ENCODE data around the gene NPLOC4.

The NPLOC4 gene
- total RNA-seq: 89.6 to 122 (median 100) reads per million in 3 donors

DNA sequence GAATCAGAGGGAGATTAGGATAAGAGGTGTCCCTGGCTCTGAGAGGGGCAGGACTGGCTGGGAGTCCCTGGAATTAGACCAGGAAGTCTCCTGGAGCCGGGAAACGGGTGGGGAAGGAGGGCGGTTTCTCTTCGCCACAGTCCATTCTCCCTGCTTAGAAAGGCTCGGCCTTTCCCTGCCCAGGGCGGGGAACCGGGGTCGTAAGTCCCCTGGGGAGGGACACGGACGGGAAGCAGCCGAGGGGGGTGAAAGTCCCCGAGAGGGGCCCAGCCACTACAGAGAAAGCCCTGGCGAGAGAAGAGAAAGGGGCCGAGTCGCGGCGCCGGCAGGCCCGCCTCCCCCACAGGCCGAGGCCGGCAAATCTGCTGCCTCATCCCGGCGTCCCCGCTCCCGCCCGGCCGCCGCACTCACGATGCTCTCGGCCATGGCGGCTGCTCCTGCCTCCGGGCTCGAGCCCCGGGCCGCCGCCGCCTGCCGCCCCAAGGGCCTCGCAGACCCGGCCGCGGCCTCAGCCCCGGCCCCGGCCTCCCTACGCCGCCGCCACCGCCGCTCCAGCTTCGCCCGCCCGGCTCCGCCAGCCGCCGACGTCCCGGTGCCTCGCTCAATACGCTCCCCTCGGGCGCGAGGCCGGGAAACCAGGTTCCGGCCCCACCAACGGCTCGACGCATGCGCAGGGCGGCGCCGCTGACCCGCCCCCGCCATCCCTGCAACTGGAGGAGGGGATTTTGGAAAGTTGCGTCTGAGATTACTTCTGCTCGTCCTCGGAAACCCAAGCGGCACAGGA is at the start of gene NPLOC4, which contains the start of gene TSPAN10:
Gene NPLOC4 (minus strand): TSS at position 608 of the 784 bp plus-strand sequence. CDS start 182 bp downstream, at position 426.
Gene TSPAN10 (plus strand): TSS at position 692 of the 784 bp plus-strand sequence. CDS start 5,217 bp downstream, outside the sequence.
- Histone ChIP-seq H3K9me3 (ENCODE audit: control insufficient read depth, low read length) (no peaks in the 10 kb centered on the region), H3K27ac (ENCODE audit: insufficient read depth, low read length, poor library complexity, severe bottlenecking) (peak within 1 kb of the TSS; percentile 70), H3K27me3 (replicated peaks; ENCODE audit: control insufficient read depth, insufficient read depth, low read length, poor library complexity, severe bottlenecking) (no peaks in the 10 kb centered on the region), H3K4me3 (ENCODE audit: insufficient read depth, low read depth, low read length, poor library complexity, severe bottlenecking) (peak within 1 kb of the TSS; percentile 79), H3K36me3 (ENCODE audit: control insufficient read depth, insufficient read depth, low read length) (no peaks in the 10 kb centered on the region), H3K4me1 (ENCODE audit: control insufficient read depth, insufficient read depth, low read length, poor library complexity, severe bottlenecking) (peaks cover 10% of the 10 kb centered on the region)
- peak; percentile 63 to 72 (median 70) for DNase-seq

DNA sequence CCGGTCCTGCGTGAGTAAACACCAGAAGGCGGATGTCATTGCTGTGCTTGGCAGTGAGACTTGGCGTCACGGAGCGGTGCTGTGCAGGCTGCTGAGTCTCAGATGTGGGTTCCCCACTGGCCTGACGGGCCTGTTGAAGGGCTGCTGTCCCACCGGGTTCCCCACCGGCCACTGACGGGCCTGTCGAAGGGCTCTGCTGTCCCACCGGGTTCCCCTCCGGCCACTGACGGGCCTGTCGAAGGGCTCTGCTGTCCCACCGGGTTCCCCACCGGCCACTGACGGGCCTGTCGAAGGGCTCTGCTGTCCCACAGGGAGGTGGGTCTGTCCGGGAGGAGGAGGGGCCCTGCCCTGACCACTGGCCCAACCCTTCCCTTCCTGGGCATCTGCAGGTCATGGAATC is 49.7 kb upstream of the NPLOC4 start:
- Histone ChIP-seq H3K9me3 (ENCODE audit: control insufficient read depth, low read length) (no peaks in the 10 kb centered on the region), H3K27me3 (replicated peaks; ENCODE audit: control insufficient read depth, insufficient read depth, low read length, poor library complexity, severe bottlenecking) (no peaks in the 10 kb centered on the region), H3K4me3 (ENCODE audit: insufficient read depth, low read depth, low read length, poor library complexity, severe bottlenecking) (no peak overlapping the region), H3K36me3 (ENCODE audit: control insufficient read depth, insufficient read depth, low read length) (peaks cover 55% of the 10 kb centered on the region), H3K27ac (ENCODE audit: insufficient read depth, low read length, poor library complexity, severe bottlenecking) (no peak overlapping the region), H3K4me1 (ENCODE audit: control insufficient read depth, insufficient read depth, low read length, poor library complexity, severe bottlenecking) (peaks cover 20% of the 10 kb centered on the region)
- DNase-seq: no peak

DNA sequence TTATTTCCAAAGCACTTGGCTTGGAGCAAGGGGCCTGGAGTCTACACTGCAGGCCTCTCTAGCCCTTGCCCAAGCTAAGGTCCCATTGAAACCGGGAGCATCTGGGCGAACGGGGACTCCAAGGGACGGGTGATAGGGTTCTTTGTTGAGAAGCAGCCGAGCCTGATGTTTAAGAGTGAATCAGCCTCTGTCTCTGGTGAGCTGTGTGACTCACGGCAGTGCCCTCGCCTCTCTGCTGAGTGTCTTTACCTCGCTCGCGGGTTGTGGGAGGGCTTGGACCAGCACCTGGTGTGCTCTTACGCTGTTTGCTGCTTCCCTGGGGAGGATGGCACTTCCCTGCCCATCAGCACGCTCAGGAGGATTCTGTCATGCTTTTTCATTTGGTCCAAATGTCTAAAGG is 48.2 kb upstream of the NPLOC4 start:
- H3K36me3 ChIP-seq (ENCODE audit: control insufficient read depth, insufficient read depth, low read length): peaks cover 41% of the 10 kb centered on the region

DNA sequence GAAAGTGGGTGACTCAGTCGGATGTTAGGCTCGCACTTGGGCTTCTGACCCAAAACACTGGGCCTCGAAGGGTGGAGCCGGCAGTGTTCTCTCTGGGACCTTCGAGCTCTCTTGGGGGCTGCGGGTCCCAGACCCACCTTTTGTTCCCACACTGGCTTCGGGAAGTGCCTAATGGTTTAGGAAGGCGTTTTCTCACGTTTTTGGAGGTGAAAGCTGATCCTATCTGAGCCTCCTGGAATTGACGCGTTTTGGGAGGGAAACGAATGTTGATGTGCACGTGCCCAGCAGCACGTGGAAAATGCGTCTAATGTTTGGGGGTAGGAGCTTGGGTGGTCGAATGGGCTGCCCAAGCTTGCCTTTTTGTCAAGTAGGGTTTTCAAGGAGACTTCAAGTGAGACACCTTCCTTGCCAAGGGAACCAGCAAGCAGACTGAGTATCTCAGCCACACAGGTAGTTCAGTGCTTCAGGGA is 47.6 kb upstream of the NPLOC4 start:
- H3K4me3 ChIP-seq (ENCODE audit: insufficient read depth, low read depth, low read length, poor library complexity, severe bottlenecking): peak overlapping the region; percentile 79
- peaks cover 34% of the 10 kb centered on the region for H3K36me3 ChIP-seq (ENCODE audit: control insufficient read depth, insufficient read depth, low read length)
- no peaks in the 10 kb centered on the region for H3K27me3 ChIP-seq (replicated peaks; ENCODE audit: control insufficient read depth, insufficient read depth, low read length, poor library complexity, severe bottlenecking)
- H3K4me1 ChIP-seq (ENCODE audit: control insufficient read depth, insufficient read depth, low read length, poor library complexity, severe bottlenecking): peaks cover 20% of the 10 kb centered on the region
- no peak for DNase-seq
- peak overlapping the region; percentile 67 for H3K27ac ChIP-seq (ENCODE audit: insufficient read depth, low read length, poor library complexity, severe bottlenecking)
- no peaks in the 10 kb centered on the region for H3K9me3 ChIP-seq (ENCODE audit: control insufficient read depth, low read length)

More for the DNA sequence above, 48.2 kb upstream of the NPLOC4 start:
- no peaks in the 10 kb centered on the region for H3K9me3 ChIP-seq (ENCODE audit: control insufficient read depth, low read length)
- H3K4me3 ChIP-seq (ENCODE audit: insufficient read depth, low read depth, low read length, poor library complexity, severe bottlenecking): peak overlapping the region; percentile 79
- peaks cover 20% of the 10 kb centered on the region for H3K4me1 ChIP-seq (ENCODE audit: control insufficient read depth, insufficient read depth, low read length, poor library complexity, severe bottlenecking)
- no peak for DNase-seq
- peak overlapping the region; percentile 67 for H3K27ac ChIP-seq (ENCODE audit: insufficient read depth, low read length, poor library complexity, severe bottlenecking)
- no peaks in the 10 kb centered on the region for H3K27me3 ChIP-seq (replicated peaks; ENCODE audit: control insufficient read depth, insufficient read depth, low read length, poor library complexity, severe bottlenecking)

DNA sequence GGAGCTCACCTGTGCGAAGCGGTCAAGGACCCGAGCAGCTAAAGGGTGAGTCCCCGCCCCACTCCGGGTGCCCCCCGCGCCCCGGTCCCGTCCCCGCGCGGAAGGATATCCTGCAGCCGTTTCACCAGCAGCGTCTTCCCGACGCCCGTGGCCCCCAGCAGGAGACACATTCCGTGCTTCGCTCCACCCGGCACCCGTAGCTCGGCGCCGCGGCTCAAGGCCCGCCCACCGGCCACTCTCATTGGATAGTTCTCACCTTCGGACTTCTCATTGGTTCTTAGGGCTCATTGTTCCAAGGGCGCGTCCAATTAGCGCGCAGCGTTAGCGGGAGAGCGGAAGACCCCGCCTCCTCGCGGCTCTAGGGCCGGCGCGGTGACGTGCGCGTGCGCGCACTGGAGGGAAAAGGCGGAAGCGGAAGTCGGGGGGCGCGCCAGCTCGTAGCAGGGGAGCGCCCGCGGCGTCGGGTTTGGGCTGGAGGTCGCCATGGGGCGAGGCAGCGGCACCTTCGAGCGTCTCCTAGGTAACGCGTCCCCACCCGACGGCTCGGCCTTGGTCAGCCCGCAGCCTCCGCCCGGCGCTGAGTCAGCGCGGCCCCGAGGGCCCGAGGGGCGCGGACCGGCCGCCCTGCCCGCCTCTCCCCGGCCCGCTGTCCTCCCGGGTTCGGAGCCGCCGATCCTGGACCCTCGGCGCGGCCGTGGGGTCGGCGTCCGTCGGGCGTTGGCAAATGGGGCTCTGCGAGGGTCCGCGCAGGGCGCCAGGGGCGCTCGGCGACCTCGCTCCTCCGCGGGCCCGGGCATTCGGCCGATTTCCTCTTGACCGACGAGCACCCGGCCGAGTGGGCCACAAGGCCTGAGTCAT is 46.9 kb upstream of the NPLOC4 start, which contains the start of the genes ARL16 and HGS:
Gene ARL16 (minus strand): TSS at position 214 of the 858 bp plus-strand sequence. CDS start 44 bp downstream, at position 170.
Gene HGS (plus strand): TSS at position 428 of the 858 bp plus-strand sequence. CDS start 56 bp downstream, at position 484.
- Histone ChIP-seq H3K9me3 (ENCODE audit: control insufficient read depth, low read length) (no peaks in the 10 kb centered on the region), H3K4me3 (ENCODE audit: insufficient read depth, low read depth, low read length, poor library complexity, severe bottlenecking) (peak within 1 kb of the TSS; percentile 79), H3K36me3 (ENCODE audit: control insufficient read depth, insufficient read depth, low read length) (peaks cover 28% of the 10 kb centered on the region), H3K27me3 (replicated peaks; ENCODE audit: control insufficient read depth, insufficient read depth, low read length, poor library complexity, severe bottlenecking) (no peaks in the 10 kb centered on the region), H3K27ac (ENCODE audit: insufficient read depth, low read length, poor library complexity, severe bottlenecking) (peak within 1 kb of the TSS; percentile 67), H3K4me1 (ENCODE audit: control insufficient read depth, insufficient read depth, low read length, poor library complexity, severe bottlenecking) (peaks cover 20% of the 10 kb centered on the region)
- DNase-seq: peak; percentile 95 to 96 (median 95)

DNA sequence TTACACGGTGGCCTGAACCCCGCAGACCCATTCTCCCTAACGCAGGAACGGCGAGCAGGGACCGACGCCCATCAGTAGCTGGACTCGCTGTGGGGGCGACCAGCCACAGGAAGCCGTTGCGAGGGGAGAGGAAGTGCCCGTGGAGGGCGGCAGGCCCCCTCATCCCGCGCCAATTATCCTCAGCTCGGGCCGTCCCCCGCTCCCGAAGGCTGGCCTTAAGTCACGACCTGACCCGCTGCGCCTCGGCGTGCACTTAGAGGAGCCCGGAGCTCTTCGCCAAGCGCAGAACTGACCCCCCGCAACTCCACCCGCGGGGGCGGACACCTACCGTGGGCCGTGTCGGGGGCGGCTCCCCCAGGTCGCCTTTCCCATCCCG is 46.3 kb upstream of the NPLOC4 start:
- Histone ChIP-seq H3K4me3 (ENCODE audit: insufficient read depth, low read depth, low read length, poor library complexity, severe bottlenecking) (peak overlapping the region; percentile 79), H3K9me3 (ENCODE audit: control insufficient read depth, low read length) (no peaks in the 10 kb centered on the region), H3K4me1 (ENCODE audit: control insufficient read depth, insufficient read depth, low read length, poor library complexity, severe bottlenecking) (peaks cover 20% of the 10 kb centered on the region), H3K36me3 (ENCODE audit: control insufficient read depth, insufficient read depth, low read length) (peaks cover 22% of the 10 kb centered on the region), H3K27me3 (replicated peaks; ENCODE audit: control insufficient read depth, insufficient read depth, low read length, poor library complexity, severe bottlenecking) (no peaks in the 10 kb centered on the region), H3K27ac (ENCODE audit: insufficient read depth, low read length, poor library complexity, severe bottlenecking) (peak overlapping the region; percentile 67)
- DNase-seq: no peak

DNA sequence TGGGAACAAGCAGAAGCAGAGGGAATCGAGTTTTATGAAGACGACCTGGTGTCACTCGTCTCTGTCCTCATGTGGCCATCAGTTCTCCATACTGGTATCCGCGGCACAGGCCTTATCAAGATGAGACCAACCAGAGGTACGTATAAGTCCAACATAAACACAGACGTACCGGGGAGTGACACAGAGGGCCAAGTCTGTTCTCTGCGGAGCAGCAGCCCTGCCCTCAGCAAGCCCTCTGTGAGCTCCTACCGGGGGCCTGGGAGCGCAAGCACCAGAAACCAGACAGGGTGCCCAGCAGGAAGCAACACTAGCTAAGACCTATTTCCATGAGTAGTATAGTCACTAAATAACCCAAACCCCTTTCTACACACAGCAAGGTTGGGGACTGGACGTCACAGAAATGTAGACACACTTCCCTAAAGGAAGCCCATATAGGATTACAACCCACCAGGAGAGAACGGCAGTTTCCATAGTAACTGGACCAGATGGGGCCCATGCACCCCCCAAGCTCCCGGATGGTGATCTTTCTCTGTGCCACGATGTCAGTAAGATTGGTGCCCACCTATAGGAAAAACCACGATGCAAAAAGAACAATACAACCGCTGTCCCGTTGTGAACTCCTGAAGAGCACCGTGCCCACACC is 45.8 kb upstream of the NPLOC4 start:
- Histone ChIP-seq H3K4me1 (ENCODE audit: control insufficient read depth, insufficient read depth, low read length, poor library complexity, severe bottlenecking) (peaks cover 20% of the 10 kb centered on the region), H3K27me3 (replicated peaks; ENCODE audit: control insufficient read depth, insufficient read depth, low read length, poor library complexity, severe bottlenecking) (no peaks in the 10 kb centered on the region), H3K36me3 (ENCODE audit: control insufficient read depth, insufficient read depth, low read length) (peaks cover 16% of the 10 kb centered on the region), H3K9me3 (ENCODE audit: control insufficient read depth, low read length) (no peaks in the 10 kb centered on the region), H3K4me3 (ENCODE audit: insufficient read depth, low read depth, low read length, poor library complexity, severe bottlenecking) (peak overlapping the region; percentile 79), H3K27ac (ENCODE audit: insufficient read depth, low read length, poor library complexity, severe bottlenecking) (peak overlapping the region; percentile 67)
- no peak for DNase-seq

DNA sequence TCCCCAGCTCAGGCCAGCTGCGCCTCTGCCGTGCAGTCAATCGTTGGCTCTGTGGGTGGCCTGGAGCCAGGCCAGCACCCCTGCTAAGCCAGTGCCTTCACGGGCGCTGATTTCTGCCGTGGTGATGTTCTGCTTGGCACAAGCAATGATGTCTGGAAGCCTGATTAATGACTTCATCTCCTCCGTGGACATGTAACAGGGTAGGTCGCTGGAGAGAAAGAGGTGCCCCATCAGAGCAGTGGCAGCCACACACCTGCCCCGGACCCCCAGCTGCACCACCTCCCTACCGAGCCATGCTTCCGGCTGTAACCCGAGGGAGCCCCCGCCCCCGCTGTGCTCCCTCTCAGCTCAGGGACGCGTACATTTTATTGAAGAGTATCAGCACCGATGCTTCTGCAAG is 44.8 kb upstream of the NPLOC4 start:
- no peak overlapping the region for H3K27ac ChIP-seq (ENCODE audit: insufficient read depth, low read length, poor library complexity, severe bottlenecking)
- H3K9me3 ChIP-seq (ENCODE audit: control insufficient read depth, low read length): no peaks in the 10 kb centered on the region
- H3K4me3 ChIP-seq (ENCODE audit: insufficient read depth, low read depth, low read length, poor library complexity, severe bottlenecking): no peak overlapping the region
- peaks cover 6% of the 10 kb centered on the region for H3K36me3 ChIP-seq (ENCODE audit: control insufficient read depth, insufficient read depth, low read length)
- H3K27me3 ChIP-seq (replicated peaks; ENCODE audit: control insufficient read depth, insufficient read depth, low read length, poor library complexity, severe bottlenecking): no peaks in the 10 kb centered on the region
- peaks cover 20% of the 10 kb centered on the region for H3K4me1 ChIP-seq (ENCODE audit: control insufficient read depth, insufficient read depth, low read length, poor library complexity, severe bottlenecking)
- no peak for DNase-seq

DNA sequence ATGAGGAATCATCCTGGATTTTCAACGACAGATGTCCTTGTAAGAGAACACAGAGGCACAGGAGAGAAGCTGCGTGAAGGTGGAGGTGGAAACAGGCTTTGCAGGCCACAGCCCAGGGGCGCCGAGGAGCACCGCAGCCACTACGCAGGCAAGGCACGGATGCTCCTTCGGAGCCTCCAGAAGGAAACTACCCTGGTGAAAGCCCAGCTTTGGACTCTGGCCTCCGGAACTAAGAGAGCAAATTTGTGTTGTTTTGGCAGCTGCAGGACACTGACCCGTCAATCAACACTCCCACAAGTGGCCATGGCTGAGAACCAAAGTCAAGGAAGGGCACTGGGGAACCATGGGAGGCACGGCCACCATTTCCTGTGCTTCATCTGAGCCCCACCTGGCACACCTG is 43.2 kb upstream of the NPLOC4 start:
- Histone ChIP-seq H3K27ac (ENCODE audit: insufficient read depth, low read length, poor library complexity, severe bottlenecking) (no peak overlapping the region), H3K4me1 (ENCODE audit: control insufficient read depth, insufficient read depth, low read length, poor library complexity, severe bottlenecking) (peaks cover 16% of the 10 kb centered on the region), H3K36me3 (ENCODE audit: control insufficient read depth, insufficient read depth, low read length) (no peaks in the 10 kb centered on the region), H3K9me3 (ENCODE audit: control insufficient read depth, low read length) (no peaks in the 10 kb centered on the region), H3K27me3 (replicated peaks; ENCODE audit: control insufficient read depth, insufficient read depth, low read length, poor library complexity, severe bottlenecking) (no peaks in the 10 kb centered on the region), H3K4me3 (ENCODE audit: insufficient read depth, low read depth, low read length, poor library complexity, severe bottlenecking) (no peak overlapping the region)
- DNase-seq: no peak

All from effector memory CD4-positive, alpha-beta T cell (primary cell).